A673 (cell line): Measurements from ENCODE around the gene LSM6.

ENCODE experiments used
- CTCF ChIP-seq: fragments of 300-800, 200-600 bp; sonication (generic); conservative IDR thresholded peaks from 2 replicates; pipeline ENCODE4 v1.5.1; 2017; ENCODE audit warnings: low read depth, mild to moderate bottlenecking, antibody characterized with exemption, low read length, moderate library complexity, mixed read lengths
- EZH2 ChIP-seq: fragments of 200-600 bp; sonication (generic); IDR thresholded peaks from 2 replicates; pipeline ENCODE4 v1.6.1; 2017; ENCODE audit warnings: borderline replicate concordance, low read depth, mild to moderate bottlenecking, mixed read lengths, antibody characterized with exemption, low read length; ENCODE audit not compliant: poor library complexity, severe bottlenecking

- TF ChIP-seq CTCF: no peak
- TF ChIP-seq EZH2: no peak
Observed at GRCh38 chr4:146214238-146214637, 38.7 kb downstream of the LSM6 start, which contains the start of gene REELD1.
